Activated naive CD4-positive, alpha-beta T cell treated with anti-CD3 and anti-CD28 coated beads for 36 hours (primary cell): ENCODE data around the gene PSEN1. TPM values are rescaled to one million over a fixed set of nuclear protein-coding genes. Genes with fewer than 3 reads are reported as not detected.
"Not testable (repeated sequence)": the region's sequence is repeated elsewhere in the genome, so short reads cannot be mapped to it uniquely, and the experiment has no call there.

ENCODE experiments used
- CTCF ChIA-PET: fragments of 350-600 bp; sonication (Branson Sonifier 250); formaldehyde crosslinking; loops from one replicate; lab custom pipeline; 2021; ENCODE audit warnings: antibody characterized with exemption; lab: Charles Lee
- DNase-seq: peaks from one replicate; pipeline ENCODE4 v3.0.0-alpha.2; 2020
- H3K27ac Mint-ChIP-seq: one replicate; pipeline ENCODE4 v1.8.0; 2021; ENCODE audit warnings: mild to moderate bottlenecking, mixed read lengths
- H3K27me3 Mint-ChIP-seq: one replicate; pipeline ENCODE4 v1.8.0; 2021; ENCODE audit warnings: low read depth, mixed read lengths
- H3K36me3 Mint-ChIP-seq: one replicate; pipeline ENCODE4 v1.8.0; 2021; ENCODE audit warnings: low read depth, mixed read lengths
- H3K4me1 Mint-ChIP-seq: one replicate; pipeline ENCODE4 v1.8.0; 2021; ENCODE audit warnings: low read depth, mixed read lengths
- H3K4me3 Mint-ChIP-seq: one replicate; pipeline ENCODE4 v1.8.0; 2021; ENCODE audit warnings: mild to moderate bottlenecking, moderate library complexity, mixed read lengths
- H3K9me3 Mint-ChIP-seq: one replicate; pipeline ENCODE4 v1.8.0; 2021; ENCODE audit warnings: mixed read lengths
- intact Hi-C: fragments of 100-400 bp; cut with micrococcal nuclease; formaldehyde crosslinking; loops from one replicate; pipeline ENCODE4 v1.15.1; 2023
- total RNA-seq, 2 experiments: library from RNA; stranded (reverse); gene quantifications; one replicate each; pipeline ENCODE4 v1.2.3, GENCODE V29; 2021

Gene PSEN1
- total RNA-seq, 2 experiments from 2014 or later = 24.5 to 26.0 TPM

- Mint-ChIP-seq H3K27me3 (no peaks in the 10 kb centered on the region), H3K27ac (no peak overlapping the region), H3K36me3 (peaks cover 19% of the 10 kb centered on the region), H3K4me1 (peaks cover 2% of the 10 kb centered on the region), H3K4me3 (no peak overlapping the region), H3K9me3 (no peaks in the 10 kb centered on the region)
- intact Hi-C loops = no loop called here
- CTCF ChIA-PET = interaction anchor here (1.2 kb wide), 1 partner anchor 19 kb away, joined by 3 read pairs; no protein-coding TSS in a partner anchor
- no peak for DNase-seq
These were observed 32.0 kb downstream of the PSEN1 start for GRCh38 chr14:73168274-73168673.

DNA sequence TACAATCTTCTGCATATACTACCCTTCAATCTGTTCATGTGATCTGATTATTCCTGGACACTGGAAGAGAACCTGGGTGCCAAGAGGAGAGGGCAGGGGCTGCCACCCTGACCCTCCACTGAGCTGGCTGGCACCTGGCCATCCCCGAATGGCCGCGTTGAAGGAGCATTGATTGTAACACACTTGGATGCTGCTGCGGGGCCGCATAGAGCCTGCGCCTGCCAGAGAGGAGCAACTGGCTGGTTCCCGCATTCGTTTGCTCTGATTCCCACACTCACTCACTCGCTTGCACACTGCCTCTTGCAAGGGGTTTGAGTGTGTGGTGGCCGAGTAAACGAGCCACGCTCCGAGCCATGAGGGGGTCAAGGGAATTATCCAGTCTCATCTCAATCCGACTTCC lies 32.4 kb downstream of the PSEN1 start:
- Mint-ChIP-seq H3K27ac (no peak overlapping the region), H3K4me3 (no peak overlapping the region), H3K27me3 (no peaks in the 10 kb centered on the region), H3K4me1 (peaks cover 2% of the 10 kb centered on the region), H3K9me3 (no peaks in the 10 kb centered on the region), H3K36me3 (peaks cover 17% of the 10 kb centered on the region)
- intact Hi-C loops = no loop called here
- CTCF ChIA-PET = interaction anchor here (1.2 kb wide), 1 partner anchor 19 kb away, joined by 3 read pairs; no protein-coding TSS in a partner anchor
- no peak for DNase-seq

GRCh38 chr14:73169855-73170254 lies 33.5 kb downstream of the PSEN1 start:
- H3K9me3 Mint-ChIP-seq, H3K4me1 Mint-ChIP-seq, H3K27me3 Mint-ChIP-seq, DNase-seq, H3K4me3 Mint-ChIP-seq, CTCF ChIA-PET, H3K27ac Mint-ChIP-seq: not testable (repeated sequence)
- intact Hi-C loops = loop anchor here (10.0 kb wide), 2 partner anchors 115 to 465 kb away; no protein-coding TSS in a partner anchor
- H3K36me3 Mint-ChIP-seq = peaks cover 15% of the 10 kb centered on the region

- CTCF ChIA-PET = no interaction called here
- no peaks in the 10 kb centered on the region for H3K27me3 Mint-ChIP-seq
- no peak overlapping the region for H3K27ac Mint-ChIP-seq
- DNase-seq = no peak
- H3K4me3 Mint-ChIP-seq = no peak overlapping the region
- intact Hi-C loops = loop anchor here (10.0 kb wide), 2 partner anchors 114 to 464 kb away; no protein-coding TSS in a partner anchor
- H3K9me3 Mint-ChIP-seq = no peaks in the 10 kb centered on the region
- H3K4me1 Mint-ChIP-seq = peaks cover 2% of the 10 kb centered on the region
- peaks cover 15% of the 10 kb centered on the region for H3K36me3 Mint-ChIP-seq
These were observed 34.4 kb downstream of the PSEN1 start for GRCh38 chr14:73170686-73171085.

- intact Hi-C loops = loop anchor here (10.0 kb wide), 2 partner anchors 112 to 462 kb away; no protein-coding TSS in a partner anchor
These were observed 36.2 kb downstream of the PSEN1 start for GRCh38 chr14:73172500-73172899.

DNA sequence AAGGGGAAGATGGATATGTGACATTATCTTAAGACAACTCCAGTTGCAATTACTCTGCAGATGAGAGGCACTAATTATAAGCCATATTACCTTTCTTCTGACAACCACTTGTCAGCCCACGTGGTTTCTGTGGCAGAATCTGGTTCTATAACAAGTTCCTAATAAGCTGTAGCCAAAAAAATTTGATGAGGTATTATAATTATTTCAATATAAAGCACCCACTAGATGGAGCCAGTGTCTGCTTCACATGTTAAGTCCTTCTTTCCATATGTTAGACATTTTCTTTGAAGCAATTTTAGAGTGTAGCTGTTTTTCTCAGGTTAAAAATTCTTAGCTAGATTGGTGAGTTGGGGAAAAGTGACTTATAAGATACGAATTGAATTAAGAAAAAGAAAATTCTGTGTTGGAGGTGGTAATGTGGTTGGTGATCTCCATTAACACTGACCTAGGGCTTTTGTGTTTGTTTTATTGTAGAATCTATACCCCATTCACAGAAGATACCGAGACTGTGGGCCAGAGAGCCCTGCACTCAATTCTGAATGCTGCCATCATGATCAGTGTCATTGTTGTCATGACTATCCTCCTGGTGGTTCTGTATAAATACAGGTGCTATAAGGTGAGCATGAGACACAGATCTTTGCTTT lies 36.9 kb downstream of the PSEN1 start:
- no peak for DNase-seq
- CTCF ChIA-PET = interaction anchor here (0.6 to 1.8 kb wide), 7 partner anchors 18 to 460 kb away, joined by 3 to 13 read pairs (median 5); no protein-coding TSS in a partner anchor
- Mint-ChIP-seq H3K36me3 (peaks cover 18% of the 10 kb centered on the region), H3K4me1 (peaks cover 2% of the 10 kb centered on the region), H3K27ac (no peak overlapping the region), H3K9me3 (no peaks in the 10 kb centered on the region), H3K27me3 (no peaks in the 10 kb centered on the region), H3K4me3 (no peak overlapping the region)
- intact Hi-C loops = loop anchor here (1.0 to 10.0 kb wide), 3 partner anchors 112 to 462 kb away; no protein-coding TSS in a partner anchor

More at GRCh38 chr14:73172500-73172899, 36.2 kb downstream of the PSEN1 start:
- H3K9me3 Mint-ChIP-seq = no peaks in the 10 kb centered on the region
- peaks cover 18% of the 10 kb centered on the region for H3K36me3 Mint-ChIP-seq
- no peak overlapping the region for H3K4me3 Mint-ChIP-seq
- H3K4me1 Mint-ChIP-seq = peaks cover 2% of the 10 kb centered on the region
- CTCF ChIA-PET = interaction anchor here (0.6 to 1.8 kb wide), 7 partner anchors 10 to 300 kb away, joined by 3 to 13 read pairs (median 5); no protein-coding TSS in a partner anchor
- H3K27me3 Mint-ChIP-seq = no peaks in the 10 kb centered on the region
- no peak for DNase-seq
- H3K27ac Mint-ChIP-seq = no peak overlapping the region

- Mint-ChIP-seq H3K9me3 (no peaks in the 10 kb centered on the region), H3K27ac (no peak overlapping the region), H3K27me3 (no peaks in the 10 kb centered on the region), H3K36me3 (peaks cover 17% of the 10 kb centered on the region), H3K4me1 (peaks cover 2% of the 10 kb centered on the region), H3K4me3 (no peak overlapping the region)
- intact Hi-C loops = loop anchor here (10.0 kb wide), 2 partner anchors 108 to 458 kb away; no protein-coding TSS in a partner anchor
- no peak for DNase-seq
- CTCF ChIA-PET = interaction anchor here (4.0 kb wide), 1 partner anchor 295 kb away, joined by 13 read pairs; no protein-coding TSS in a partner anchor
These were observed 40.4 kb downstream of the PSEN1 start for GRCh38 chr14:73176685-73177084.

- H3K4me1 Mint-ChIP-seq = no peaks in the 10 kb centered on the region
- H3K36me3 Mint-ChIP-seq = peaks cover 14% of the 10 kb centered on the region
- CTCF ChIA-PET = no interaction called here
- H3K27ac Mint-ChIP-seq = no peak overlapping the region
- no peak for DNase-seq
- H3K9me3 Mint-ChIP-seq = no peaks in the 10 kb centered on the region
- H3K4me3 Mint-ChIP-seq = no peak overlapping the region
- no peaks in the 10 kb centered on the region for H3K27me3 Mint-ChIP-seq
- intact Hi-C loops = no loop called here
These were observed 44.1 kb downstream of the PSEN1 start for GRCh38 chr14:73180385-73180805.

DNA sequence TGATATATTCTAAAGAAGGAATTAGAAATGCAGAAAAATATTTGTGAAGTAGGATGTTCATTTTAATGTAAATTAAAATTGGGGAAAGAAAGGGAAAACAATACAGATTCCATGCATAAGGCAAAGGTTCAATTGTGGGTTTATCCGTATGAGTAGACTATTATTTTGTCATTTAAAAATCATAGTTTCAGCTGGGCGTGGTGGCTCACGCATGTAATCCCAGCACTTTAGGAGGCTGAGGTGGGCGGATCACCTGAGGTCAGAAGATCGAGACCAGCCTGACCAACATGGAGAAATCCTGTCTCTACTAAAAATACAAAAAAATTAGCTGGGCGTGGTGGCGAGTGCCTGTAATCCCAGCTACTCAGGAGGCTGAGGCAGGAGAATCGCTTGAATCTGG lies 44.7 kb downstream of the PSEN1 start:
- H3K9me3 Mint-ChIP-seq, H3K4me1 Mint-ChIP-seq, H3K27me3 Mint-ChIP-seq, intact Hi-C loops, H3K27ac Mint-ChIP-seq, DNase-seq, H3K4me3 Mint-ChIP-seq: not testable (repeated sequence)
- CTCF ChIA-PET = interaction anchor here (0.8 kb wide), 1 partner anchor 45 kb away, joined by 3 read pairs; the partner anchor contains the start of gene PSEN1
- H3K36me3 Mint-ChIP-seq = peaks cover 15% of the 10 kb centered on the region

- CTCF ChIA-PET = no interaction called here
- Mint-ChIP-seq H3K27me3 (no peaks in the 10 kb centered on the region), H3K27ac (no peak overlapping the region), H3K4me1 (no peaks in the 10 kb centered on the region), H3K4me3 (no peak overlapping the region), H3K9me3 (no peaks in the 10 kb centered on the region), H3K36me3 (peaks cover 29% of the 10 kb centered on the region)
- DNase-seq = no peak
- intact Hi-C loops = no loop called here
These were observed 52.2 kb downstream of the PSEN1 start for GRCh38 chr14:73188501-73188911.

- Mint-ChIP-seq H3K27ac (no peak overlapping the region), H3K9me3 (no peaks in the 10 kb centered on the region), H3K4me1 (no peaks in the 10 kb centered on the region), H3K4me3 (no peak overlapping the region), H3K36me3 (peaks cover 29% of the 10 kb centered on the region), H3K27me3 (no peaks in the 10 kb centered on the region)
- DNase-seq = no peak
- CTCF ChIA-PET = interaction anchor here (0.7 kb wide), 1 partner anchor 154 kb away, joined by 3 read pairs; no protein-coding TSS in a partner anchor
- intact Hi-C loops = no loop called here
These were observed 53.3 kb downstream of the PSEN1 start for GRCh38 chr14:73189651-73190050.

- Mint-ChIP-seq H3K27ac (no peak overlapping the region), H3K27me3 (no peaks in the 10 kb centered on the region), H3K4me1 (no peaks in the 10 kb centered on the region), H3K9me3 (no peaks in the 10 kb centered on the region), H3K36me3 (peaks cover 27% of the 10 kb centered on the region), H3K4me3 (no peak overlapping the region)
- CTCF ChIA-PET = interaction anchor here (1.3 kb wide), 1 partner anchor 18 kb away, joined by 3 read pairs; no protein-coding TSS in a partner anchor
- no peak for DNase-seq
- intact Hi-C loops = no loop called here
These were observed 55.1 kb downstream of the PSEN1 start for GRCh38 chr14:73191441-73191840.
